Liver (tissue), 9 donors: ENCODE data around the gene NKD1. TPM values are rescaled to one million over a fixed set of nuclear protein-coding genes. Genes with fewer than 3 reads are reported as not detected.

ENCODE experiments used
- DNase-seq: peaks from one replicate; pipeline ENCODE4 v3.0.0-alpha.2; 2017; ENCODE audit warnings: low spot score
- H3K27ac ChIP-seq, 2 donors: one replicate each; pipeline ENCODE4 v1.7.0; 2013; ENCODE audit warnings: inconsistent platforms in 2 of 2, low read length in 2 of 2, control low read depth in 1 of 2, low read depth in 1 of 2, mild to moderate bottlenecking in 1 of 2
- H3K27me3 ChIP-seq, 4 donors: one replicate each; pipeline versions ENCODE4 v1.6.1 to v1.7.0; 2013; ENCODE audit warnings: low read length in 3 of 4, inconsistent platforms in 1 of 4, mild to moderate bottlenecking in 1 of 4, moderate library complexity in 1 of 4; ENCODE audit not compliant: control insufficient read depth in 4 of 4, insufficient read depth in 4 of 4
- H3K36me3 ChIP-seq, 4 donors: one replicate each; pipeline versions ENCODE4 v1.6.1 to v1.7.0; 2013; ENCODE audit warnings: low read length in 3 of 4, mild to moderate bottlenecking in 3 of 4, low read depth in 1 of 4, moderate library complexity in 1 of 4; ENCODE audit not compliant: control insufficient read depth in 4 of 4, insufficient read depth in 3 of 4
- H3K4me1 ChIP-seq, 4 donors: one replicate each; pipeline versions ENCODE4 v1.6.1 to v1.7.0; 2013; ENCODE audit warnings: low read length in 3 of 4, mild to moderate bottlenecking in 3 of 4, moderate library complexity in 1 of 4; ENCODE audit not compliant: control insufficient read depth in 4 of 4, insufficient read depth in 4 of 4
- H3K4me3 ChIP-seq, 3 donors: one replicate each; pipeline versions ENCODE4 v1.6.1 to v1.7.0; 2013; ENCODE audit warnings: low read length in 3 of 3, control low read depth in 1 of 3, low read depth in 1 of 3, mild to moderate bottlenecking in 1 of 3
- H3K9ac ChIP-seq, 2 donors: one replicate each; pipeline ENCODE4 v1.7.0; 2013; ENCODE audit warnings: low read length in 2 of 2, mild to moderate bottlenecking in 2 of 2, moderate library complexity in 2 of 2, control low read depth in 1 of 2, low read depth in 1 of 2
- H3K9me3 ChIP-seq, 4 donors: one replicate each; pipeline versions ENCODE4 v1.6.1 to v1.7.0; 2013; ENCODE audit warnings: low read length in 3 of 4; ENCODE audit not compliant: control insufficient read depth in 4 of 4
- EGR1 ChIP-seq, 2 donors: IDR thresholded peaks; 2 replicates each; pipeline ENCODE4 v1.6.1; 2016 to 2018; ENCODE audit warnings: antibody characterized with exemption in 2 of 2, low read depth in 2 of 2
- FOXA1 ChIP-seq: IDR thresholded peaks from 2 replicates; pipeline ENCODE4 v1.6.1; 2016; ENCODE audit warnings: antibody characterized with exemption
- FOXA2 ChIP-seq: IDR thresholded peaks from 2 replicates; pipeline ENCODE4 v1.6.1; 2016; ENCODE audit warnings: antibody characterized with exemption
- GABPA ChIP-seq, 2 donors: IDR thresholded peaks in 1 of 2; conservative IDR thresholded peaks in 1 of 2; 2 replicates each; pipeline ENCODE4 v1.6.1; 2016; ENCODE audit warnings: antibody characterized with exemption in 2 of 2, mild to moderate bottlenecking in 1 of 2, moderate library complexity in 1 of 2
- HNF4A ChIP-seq, 2 donors: conservative IDR thresholded peaks; 2 replicates each; pipeline ENCODE4 v1.6.1; 2016; ENCODE audit warnings: antibody characterized with exemption in 2 of 2, mild to moderate bottlenecking in 2 of 2
- HNF4G ChIP-seq: IDR thresholded peaks from 2 replicates; pipeline ENCODE4 v1.6.1; 2016; ENCODE audit warnings: antibody characterized with exemption
- MAX ChIP-seq: IDR thresholded peaks from 2 replicates; pipeline ENCODE4 v1.6.1; 2016; ENCODE audit warnings: antibody characterized with exemption
- NR2F2 ChIP-seq: IDR thresholded peaks from 2 replicates; pipeline ENCODE4 v1.6.1; 2016; ENCODE audit warnings: antibody characterized with exemption
- REST ChIP-seq: IDR thresholded peaks from 2 replicates; pipeline ENCODE4 v1.6.1; 2016; ENCODE audit warnings: antibody characterized with exemption, mild to moderate bottlenecking
- RXRA ChIP-seq, 2 donors: IDR thresholded peaks; 2 replicates each; pipeline ENCODE4 v1.6.1; 2017 to 2018; ENCODE audit warnings: antibody characterized with exemption in 2 of 2, mild to moderate bottlenecking in 1 of 2
- SP1 ChIP-seq: IDR thresholded peaks from 2 replicates; pipeline ENCODE4 v1.6.1; 2018; ENCODE audit warnings: antibody characterized with exemption, mild to moderate bottlenecking
- TAF1 ChIP-seq: conservative IDR thresholded peaks from 2 replicates; pipeline ENCODE4 v1.6.1; 2016; ENCODE audit warnings: antibody characterized with exemption, mild to moderate bottlenecking
- YY1 ChIP-seq: IDR thresholded peaks from 2 replicates; pipeline ENCODE4 v1.6.1; 2016; ENCODE audit warnings: antibody characterized with exemption, mild to moderate bottlenecking
- WGBS: extraction: QIAGEN DNeasy Blood & Tissue Kit; methylation state at CpG from one replicate; pipeline ENCODE4 v1.1.7; 2013; 5-methylcytosine and 5-hydroxymethylcytosine counted together
- polyA plus RNA-seq, 2 donors: library from polyadenylated mRNA; stranded (reverse) in 1 of 2; unstranded in 1 of 2; fragments of 200-250 nt in 1 of 2; fragments of >200 nt in 1 of 2; fragmentation: Nextera tagmentation in 1 of 2; extraction: Ambion mirVana in 1 of 2; gene quantifications; one replicate each; pipeline versions ENCODE4 v1.2.1 to v1.2.3, GENCODE V29; 2013 to 2015
- total RNA-seq, 2 donors: library from RNA; depleted of rRNA; stranded (reverse); fragments of >200 nt; gene quantifications; one replicate each; pipeline ENCODE4 v1.2.3, GENCODE V29; 2014
- donor health status: healthy.
- donor health status: healthy.
- donor health status: healthy.
- donor health status: healthy.
- donor health status: healthy.

NKD1 gene
- total and polyA plus RNA-seq, 4 donors: 0.28 to 3.5 (median 0.85) TPM

- TF ChIP-seq GABPA (IDR thresholded peaks at IDR 0.05 in 1 of 2, conservative IDR thresholded peaks at IDR 0.05 in 1 of 2) (no peak), MAX (no peak), REST (no peak), SP1 (no peak), FOXA1 (no peak), NR2F2 (no peak), HNF4G (no peak), YY1 (no peak), FOXA2 (no peak), RXRA (IDR thresholded peaks at IDR 0.05) (no peak), EGR1 (IDR thresholded peaks at IDR 0.05; ENCODE audit: low read depth in 2 of 2) (no peak), TAF1 (no peak), HNF4A (conservative IDR thresholded peaks at IDR 0.05) (no peak)
- peaks cover 5 to 28% (median 22%) of the 10 kb centered on the region in 4 donors for H3K4me1 ChIP-seq
- WGBS: 96% methylated on average over 2 of the region's 2 CpGs
Measured at GRCh38 chr16:50595859-50596258, 47.7 kb downstream of the NKD1 start.

GRCh38 chr16:50596762-50597450 is 48.7 kb downstream of the NKD1 start:
- no peak overlapping the region for H3K4me3 ChIP-seq
- no peaks in the 10 kb centered on the region for H3K36me3 ChIP-seq
- DNase-seq: no peak
- H3K27me3 ChIP-seq: no peaks in the 10 kb centered on the region
- WGBS: 93% methylated on average over 13 of the region's 13 CpGs
- H3K9ac ChIP-seq: no peak overlapping the region
- no peaks in the 10 kb centered on the region for H3K9me3 ChIP-seq
- H3K4me1 ChIP-seq: peaks cover 5 to 19% (median 12%) of the 10 kb centered on the region in 4 donors
- no peak overlapping the region for H3K27ac ChIP-seq
- TF ChIP-seq TAF1: no peak
- TF ChIP-seq REST: no peak
- TF ChIP-seq FOXA1: no peak

More at GRCh38 chr16:50595859-50596258, 47.7 kb downstream of the NKD1 start:
- Histone ChIP-seq H3K27me3 (no peaks in the 10 kb centered on the region), H3K27ac (no peak overlapping the region), H3K36me3 (no peaks in the 10 kb centered on the region), H3K9me3 (no peaks in the 10 kb centered on the region), H3K4me3 (no peak overlapping the region), H3K9ac (no peak overlapping the region)
- no peak for DNase-seq
